Endodermal cell (in vitro differentiated cells): ENCODE data around the gene IQSEC2. TPM values are rescaled to one million over a fixed set of nuclear protein-coding genes. Genes with fewer than 3 reads are reported as not detected.

Source experiments
- DNase-seq: peaks from one replicate; pipeline ENCODE4 v3.0.0-alpha.2; 2017
- H3K27ac ChIP-seq: 2 replicates; pipeline ENCODE4 v1.5.1; 2013; ENCODE audit warnings: mild to moderate bottlenecking, low read depth, low read length, moderate library complexity
- H3K27me3 ChIP-seq: 2 replicates; pipeline ENCODE4 v1.6.1; 2013; ENCODE audit warnings: mild to moderate bottlenecking, low read length, moderate library complexity; ENCODE audit not compliant: insufficient read depth, control insufficient read depth, poor library complexity, severe bottlenecking
- H3K36me3 ChIP-seq: 2 replicates; pipeline ENCODE4 v1.7.0; 2013; ENCODE audit warnings: mild to moderate bottlenecking, low read length, moderate library complexity; ENCODE audit not compliant: control insufficient read depth, insufficient read depth
- H3K4me1 ChIP-seq: one replicate; pipeline ENCODE4 v1.7.0; 2013; ENCODE audit warnings: low read length; ENCODE audit not compliant: control insufficient read depth, insufficient read depth
- H3K4me3 ChIP-seq: 2 replicates; pipeline ENCODE4 v1.5.1; 2013; ENCODE audit warnings: mild to moderate bottlenecking, low read length, moderate library complexity
- H3K9ac ChIP-seq: 2 replicates; pipeline ENCODE4 v1.6.1; 2013; ENCODE audit warnings: mild to moderate bottlenecking, low read length, moderate library complexity; ENCODE audit not compliant: poor library complexity, severe bottlenecking; ENCODE audit errors: extremely low read depth
- H3K9me3 ChIP-seq: 2 replicates; pipeline ENCODE4 v1.6.1; 2013; ENCODE audit warnings: mild to moderate bottlenecking, low read length, moderate library complexity; ENCODE audit not compliant: control insufficient read depth
- H3K27ac Mint-ChIP-seq: 2 replicates; pipeline ENCODE4 v1.8.0; 2020; ENCODE audit warnings: mixed read lengths
- H3K27me3 Mint-ChIP-seq: 2 replicates; pipeline ENCODE4 v1.8.0; 2021; ENCODE audit warnings: mild to moderate bottlenecking, mixed read lengths; ENCODE audit not compliant: insufficient read depth
- H3K36me3 Mint-ChIP-seq: 2 replicates; pipeline ENCODE4 v1.8.0; 2020; ENCODE audit warnings: low read depth, mixed read lengths
- H3K4me1 Mint-ChIP-seq: 2 replicates; pipeline ENCODE4 v1.8.0; 2020; ENCODE audit warnings: mixed read lengths
- H3K4me3 Mint-ChIP-seq: 2 replicates; pipeline ENCODE4 v1.8.0; 2020; ENCODE audit warnings: mild to moderate bottlenecking, moderate library complexity, mixed read lengths
- H3K9me3 Mint-ChIP-seq: 2 replicates; pipeline ENCODE4 v1.8.0; 2020; ENCODE audit warnings: mild to moderate bottlenecking, mixed read lengths
- WGBS, 2 experiments: methylation state at CpG; one replicate each; pipeline versions ENCODE4 v1.1.5 to v1.1.7; 2013; ENCODE audit warnings: missing lambda C conversion rate in 2 of 2, mixed read lengths in 1 of 2; ENCODE audit not compliant: insufficient coverage in 1 of 2, insufficient read length in 1 of 2; 5-methylcytosine and 5-hydroxymethylcytosine counted together
- total RNA-seq, 2 donors: library from RNA; stranded (reverse); fragmentation: NEBNext Ultra II Directional in 1 of 2; extraction: Animal tissue kit (Norgen Biotek cat#: 25700) in 1 of 2; gene quantifications; 2 replicates in 1 of 2; 3 replicates in 1 of 2; pipeline ENCODE4 v1.2.1, GENCODE V29; 2021
- TF ChIP-seq, protein P1 (sequence below): fragments of 200-600 bp; sonication (generic); conservative IDR thresholded peaks from 2 replicates; pipeline ENCODE4 v1.5.0; 2021; ENCODE audit warnings: antibody characterized with exemption, mild to moderate bottlenecking

IQSEC2 gene
- total RNA-seq, 2 donors from 2014 or later, result 14.7 to 18.2 TPM

DNA sequence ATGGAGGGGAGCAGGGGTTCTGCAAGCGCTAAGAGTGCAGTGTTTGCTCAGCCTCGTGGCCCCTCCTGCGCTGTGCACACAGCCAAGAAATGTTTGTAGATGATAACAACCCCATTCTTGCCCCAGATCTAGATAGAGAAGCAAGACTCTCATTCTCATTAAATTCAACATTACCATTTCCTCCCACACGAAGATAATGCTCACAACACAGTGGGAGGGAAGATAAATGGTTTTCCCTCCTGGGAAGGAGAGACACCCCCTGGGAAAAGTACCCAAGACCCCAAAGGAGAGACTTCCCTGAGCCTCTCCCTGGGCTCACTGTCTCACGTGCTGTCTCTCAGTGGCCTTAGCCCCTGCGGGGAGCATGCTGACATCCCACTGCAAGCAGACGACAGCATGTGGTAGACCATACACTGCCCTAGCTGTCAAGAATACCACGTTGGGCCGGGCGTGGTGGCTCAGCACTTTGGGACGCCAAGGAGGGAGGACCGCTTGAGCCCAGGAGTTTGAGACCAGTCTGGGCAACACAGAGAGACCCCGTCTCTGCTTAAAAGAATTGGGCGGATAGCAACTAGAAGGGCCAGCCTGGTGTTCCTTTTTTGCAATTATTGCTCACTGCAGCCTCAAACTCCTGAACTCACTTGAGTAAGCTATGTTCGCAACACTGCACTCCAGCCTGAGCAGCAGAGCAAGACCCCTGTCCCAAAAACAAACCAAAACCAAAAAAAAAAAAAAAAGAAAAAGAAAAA, 34.9 kb upstream of the IQSEC2 start:
- Histone ChIP-seq H3K9me3 (no peaks in the 10 kb centered on the region), H3K9ac (no peak overlapping the region), H3K36me3 (no peaks in the 10 kb centered on the region), H3K27ac (no peak overlapping the region), H3K27me3 (peaks cover 33% of the 10 kb centered on the region), H3K4me3 (no peak overlapping the region), H3K4me1 (peaks cover 3% of the 10 kb centered on the region)
- DNase-seq, result peak; percentile 58
- WGBS, 2 experiments, result 51 to 65% methylated on average over 4 to 11 of the region's 15 CpGs
- TF ChIP-seq, protein P1, sequence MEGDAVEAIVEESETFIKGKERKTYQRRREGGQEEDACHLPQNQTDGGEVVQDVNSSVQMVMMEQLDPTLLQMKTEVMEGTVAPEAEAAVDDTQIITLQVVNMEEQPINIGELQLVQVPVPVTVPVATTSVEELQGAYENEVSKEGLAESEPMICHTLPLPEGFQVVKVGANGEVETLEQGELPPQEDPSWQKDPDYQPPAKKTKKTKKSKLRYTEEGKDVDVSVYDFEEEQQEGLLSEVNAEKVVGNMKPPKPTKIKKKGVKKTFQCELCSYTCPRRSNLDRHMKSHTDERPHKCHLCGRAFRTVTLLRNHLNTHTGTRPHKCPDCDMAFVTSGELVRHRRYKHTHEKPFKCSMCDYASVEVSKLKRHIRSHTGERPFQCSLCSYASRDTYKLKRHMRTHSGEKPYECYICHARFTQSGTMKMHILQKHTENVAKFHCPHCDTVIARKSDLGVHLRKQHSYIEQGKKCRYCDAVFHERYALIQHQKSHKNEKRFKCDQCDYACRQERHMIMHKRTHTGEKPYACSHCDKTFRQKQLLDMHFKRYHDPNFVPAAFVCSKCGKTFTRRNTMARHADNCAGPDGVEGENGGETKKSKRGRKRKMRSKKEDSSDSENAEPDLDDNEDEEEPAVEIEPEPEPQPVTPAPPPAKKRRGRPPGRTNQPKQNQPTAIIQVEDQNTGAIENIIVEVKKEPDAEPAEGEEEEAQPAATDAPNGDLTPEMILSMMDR, result no peak
- peak overlapping the region; percentile 72 for H3K27ac Mint-ChIP-seq
- no peak overlapping the region for H3K4me3 Mint-ChIP-seq
- no peaks in the 10 kb centered on the region for H3K36me3 Mint-ChIP-seq
- H3K9me3 Mint-ChIP-seq, result peaks cover 77% of the 10 kb centered on the region
- peaks cover 31% of the 10 kb centered on the region for H3K27me3 Mint-ChIP-seq
- peaks cover 18% of the 10 kb centered on the region for H3K4me1 Mint-ChIP-seq

DNA sequence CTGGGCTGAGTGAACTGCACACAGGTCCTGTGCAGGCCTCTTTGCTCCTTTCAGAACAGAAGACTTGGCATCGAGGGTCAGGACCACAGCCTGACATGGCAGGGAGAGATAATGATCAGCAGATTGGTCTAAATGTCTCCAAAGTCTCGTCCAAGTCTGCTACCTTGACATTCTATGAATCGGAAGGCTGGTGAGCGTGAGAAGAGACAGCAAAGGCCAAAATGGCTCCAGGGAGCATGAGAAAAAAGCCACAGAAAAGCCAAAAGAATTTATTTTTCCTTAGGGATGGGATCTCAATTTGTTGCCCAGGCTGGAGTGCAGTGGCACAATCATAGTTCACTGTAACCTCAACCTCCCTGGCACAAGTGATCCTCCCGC, 32.3 kb upstream of the IQSEC2 start:
- Histone ChIP-seq H3K4me1 (peaks cover 3% of the 10 kb centered on the region), H3K27ac (no peak overlapping the region), H3K9me3 (no peaks in the 10 kb centered on the region), H3K27me3 (peaks cover 10% of the 10 kb centered on the region), H3K4me3 (no peak overlapping the region), H3K36me3 (no peaks in the 10 kb centered on the region), H3K9ac (no peak overlapping the region)
- TF ChIP-seq, protein P1, result no peak
- no peaks in the 10 kb centered on the region for H3K36me3 Mint-ChIP-seq
- peaks cover 87% of the 10 kb centered on the region for H3K9me3 Mint-ChIP-seq
- H3K27ac Mint-ChIP-seq, result no peak overlapping the region
- no peak for DNase-seq
- H3K4me3 Mint-ChIP-seq, result no peak overlapping the region
- H3K27me3 Mint-ChIP-seq, result peaks cover 11% of the 10 kb centered on the region
- WGBS, 2 experiments, result 88 to 100% methylated on average over 3 to 5 of the region's 5 CpGs
- H3K4me1 Mint-ChIP-seq, result peaks cover 13% of the 10 kb centered on the region

DNA sequence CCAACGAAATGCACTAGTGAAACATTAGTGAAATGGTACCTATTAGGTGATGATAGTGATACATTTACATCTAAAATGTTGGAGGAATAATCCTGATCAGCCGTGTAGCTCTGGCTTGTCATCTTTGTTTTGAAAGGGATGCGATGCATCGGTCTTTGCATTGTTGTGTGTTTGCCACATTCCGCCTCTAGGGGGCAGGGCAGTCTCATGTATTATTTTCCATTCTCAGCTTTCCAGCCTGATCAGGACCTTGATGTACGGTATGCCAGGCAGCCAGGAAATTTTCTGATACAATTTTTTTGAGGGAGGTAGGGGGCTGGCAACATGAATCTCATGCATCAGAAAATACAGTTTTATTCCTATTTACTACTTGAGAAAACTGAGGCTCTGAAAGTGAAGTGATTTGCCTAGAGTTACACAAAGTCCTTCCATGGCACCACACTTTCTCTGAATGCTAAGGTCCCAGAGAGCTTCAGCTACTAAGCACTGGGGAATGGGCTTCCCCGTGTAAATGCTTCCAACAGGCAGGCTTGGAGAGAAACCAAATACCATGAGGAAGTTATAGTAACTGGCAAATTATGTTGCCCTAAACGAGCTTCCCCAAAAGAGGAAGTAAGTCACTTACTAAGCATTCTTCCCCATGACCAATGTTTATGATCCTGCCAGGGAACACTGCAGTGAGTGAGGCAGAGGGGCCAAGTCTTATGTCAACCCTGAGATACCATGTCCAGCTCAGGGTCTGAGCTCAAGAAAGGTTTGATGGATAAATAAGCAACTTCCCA, 31.8 kb upstream of the IQSEC2 start:
- H3K4me3 Mint-ChIP-seq, result no peak overlapping the region
- H3K27ac Mint-ChIP-seq, result no peak overlapping the region
- peaks cover 88% of the 10 kb centered on the region for H3K9me3 Mint-ChIP-seq
- H3K36me3 Mint-ChIP-seq, result no peaks in the 10 kb centered on the region
- peak; percentile 87 for DNase-seq
- Histone ChIP-seq H3K4me3 (no peak overlapping the region), H3K27me3 (peaks cover 4% of the 10 kb centered on the region), H3K9me3 (no peaks in the 10 kb centered on the region), H3K27ac (no peak overlapping the region), H3K36me3 (no peaks in the 10 kb centered on the region), H3K4me1 (peaks cover 3% of the 10 kb centered on the region), H3K9ac (no peak overlapping the region)
- 25% methylated on average over 7 of the region's 8 CpGs; no CpG with 5 or more reads in 1 of the 2 experiments for WGBS, 2 experiments
- TF ChIP-seq, protein P1, result peak; percentile 83
- H3K4me1 Mint-ChIP-seq, result peaks cover 9% of the 10 kb centered on the region
- peaks cover 6% of the 10 kb centered on the region for H3K27me3 Mint-ChIP-seq
